Adrenal gland (tissue), 12 donors: Measurements from ENCODE around the gene FXYD2. TPM values are rescaled to one million over a fixed set of nuclear protein-coding genes. Genes with fewer than 3 reads are reported as not detected.

Experiments
- DNase-seq, 7 donors: peaks; one replicate each; pipeline ENCODE4 v3.0.0-alpha.2; 2019 to 2020
- H3K27ac ChIP-seq, 5 donors: fragments of 200-600 bp; sonication (generic) in 4 of 5; 1 replicate in 3 of 5; 2 replicates in 2 of 5; pipeline versions ENCODE4 v1.5.1 to v1.8.0; 2016 to 2020; ENCODE audit warnings: mild to moderate bottlenecking in 1 of 5
- H3K27me3 ChIP-seq: fragments of 200-600 bp; 2 replicates; pipeline ENCODE4 v1.8.0; 2021
- H3K36me3 ChIP-seq, 2 donors: fragments of 200-600 bp; replicated peaks in 1 of 2; 1 replicate in 1 of 2; 2 replicates in 1 of 2; pipeline versions ENCODE4 v1.5.1 to v1.8.0; 2018 to 2022
- H3K4me1 ChIP-seq, 2 donors: fragments of 200-600 bp; replicated peaks in 1 of 2; 1 replicate in 1 of 2; 2 replicates in 1 of 2; pipeline versions ENCODE4 v1.5.1 to v1.8.0; 2018 to 2021
- H3K4me3 ChIP-seq, 4 donors: fragments of 200-600 bp; sonication (generic) in 3 of 4; one replicate each; pipeline ENCODE4 v1.5.1; 2016 to 2018
- H3K9me3 ChIP-seq, 3 donors: fragments of 200-600 bp; sonication (generic) in 1 of 3; replicated peaks in 1 of 3; 1 replicate in 2 of 3; 2 replicates in 1 of 3; pipeline versions ENCODE4 v1.5.1 to v1.8.0; 2016 to 2021
- CTCF ChIP-seq, 6 experiments: fragments of 450-650 bp in 4 of 6; fragments of 200-600 bp in 2 of 6; sonication (generic) in 1 of 6; IDR thresholded peaks; 1 replicate in 5 of 6; 2 replicates in 1 of 6; pipeline versions ENCODE4 v1.5.1 to v1.8.0; 2016 to 2021; ENCODE audit warnings: antibody characterized with exemption in 6 of 6, mild to moderate bottlenecking in 2 of 6, moderate library complexity in 1 of 6
- POLR2A ChIP-seq, 2 donors: fragments of 450-650 bp; IDR thresholded peaks; one replicate each; pipeline ENCODE4 v1.6.1; 2017; ENCODE audit warnings: antibody characterized with exemption in 2 of 2, mild to moderate bottlenecking in 2 of 2, moderate library complexity in 1 of 2
- WGBS, 4 donors: extraction: QIAGEN DNeasy Blood & Tissue Kit in 2 of 4; methylation state at CpG; one replicate each; pipeline versions ENCODE4 v1.1.5 to v1.1.7; 2013 to 2017; 5-methylcytosine and 5-hydroxymethylcytosine counted together
- intact Hi-C, 2 donors: fragments of 100-400 bp; cut with DNase I; formaldehyde crosslinking; loops; one replicate each; pipeline versions ENCODE4 v1.14.1 to v1.15.0; 2022 to 2023
- polyA plus RNA-seq, 3 donors: library from polyadenylated mRNA; stranded (reverse); fragments of 200-250 nt in 2 of 3; fragments of 350-450 nt in 1 of 3; fragmentation: Illumina TruSeq in 1 of 3; extraction: RNeasy Lipid Tissue Mini Kit (QIAGEN cat#74804) in 1 of 3; gene quantifications; one replicate each; pipeline ENCODE4 v1.2.3, GENCODE V29; 2013 to 2014
- total RNA-seq, 9 donors: library from RNA; depleted of rRNA in 4 of 9; stranded (reverse); fragments of >200 nt in 4 of 9; fragments of 120-200 nt in 1 of 9; fragmentation: NEBNext Ultra II Directional in 1 of 9; extraction: Animal tissue kit (Norgen Biotek cat#: 25700) in 1 of 9; gene quantifications; one replicate each; pipeline versions ENCODE4 v1.1.0 to v1.2.4, GENCODE V29; 2013 to 2023
- donor health status: healthy with polysubstance abuse.
- donor health status: Bipolar disorder and iron deficiency.
- donor health status: DM: yes; HTN: yes; CAD: no.
- donor health status: DM: no; HTN: no; CAD: no.
- donor health status: DM: no; HTN: no; CAD: no.
- donor health status: DM: yes; HTN: yes; CAD: no.

FXYD2 gene
- total and polyA plus RNA-seq, 12 donors, result 0.27 to 11.3 (median 2.7) TPM; not detected in 2

GRCh38 chr11:117807482-117808327 lies 16.8 kb downstream of the FXYD2 start:
- intact Hi-C loops, result loop anchor here in 1 of 2 donors (5.0 kb wide), 2 partner anchors 245 to 380 kb away; no protein-coding TSS in a partner anchor
- H3K9me3 ChIP-seq, result no peaks in the 10 kb centered on the region
- peak; percentile 92 to 97 (median 93) for TF ChIP-seq CTCF (IDR thresholded peaks at IDR 0.05)
- TF ChIP-seq POLR2A (IDR thresholded peaks at IDR 0.05), result no peak
- H3K4me1 ChIP-seq, result peaks cover 0 to 3% of the 10 kb centered on the region in 2 donors
- no peak overlapping the region for H3K27ac ChIP-seq
- peak; percentile 61 to 95 (median 86) for DNase-seq
- H3K27me3 ChIP-seq, result no peaks in the 10 kb centered on the region
- no peak overlapping the region for H3K4me3 ChIP-seq
- H3K36me3 ChIP-seq, result no peaks in the 10 kb centered on the region
- WGBS, 4 donors, result 49 to 56% (median 54%) methylated on average over 22 of the region's 22 CpGs

- H3K4me1 ChIP-seq, result peaks cover 0 to 3% of the 10 kb centered on the region in 2 donors
- TF ChIP-seq CTCF (IDR thresholded peaks at IDR 0.05), result no peak
- no peak for TF ChIP-seq POLR2A (IDR thresholded peaks at IDR 0.05)
- peak in 1 of 7 donors; percentile 14 for DNase-seq
- H3K9me3 ChIP-seq, result no peaks in the 10 kb centered on the region
- 50 to 70% (median 69%) methylated on average over 5 of the region's 5 CpGs for WGBS, 4 donors
- H3K4me3 ChIP-seq, result no peak overlapping the region
- intact Hi-C loops, result loop anchor here in 1 of 2 donors (5.0 kb wide), 2 partner anchors 245 to 380 kb away; no protein-coding TSS in a partner anchor
- H3K36me3 ChIP-seq, result no peaks in the 10 kb centered on the region
- no peaks in the 10 kb centered on the region for H3K27me3 ChIP-seq
- H3K27ac ChIP-seq, result no peak overlapping the region
Observed at GRCh38 chr11:117806846-117807245, 17.7 kb downstream of the FXYD2 start.

- Histone ChIP-seq H3K36me3 (no peaks in the 10 kb centered on the region), H3K27me3 (no peaks in the 10 kb centered on the region), H3K27ac (no peak overlapping the region), H3K4me1 (peaks cover 0 to 3% of the 10 kb centered on the region in 2 donors), H3K9me3 (no peaks in the 10 kb centered on the region), H3K4me3 (no peak overlapping the region)
- peak in 1 of 7 donors; percentile 55 for DNase-seq
- intact Hi-C loops, result loop anchor here in 1 of 2 donors (5.0 kb wide), 2 partner anchors 247 to 378 kb away; no protein-coding TSS in a partner anchor
- TF ChIP-seq POLR2A (IDR thresholded peaks at IDR 0.05) (no peak), CTCF (IDR thresholded peaks at IDR 0.05) (no peak)
- 45 to 60% (median 47%) methylated on average over 1 of the region's 1 CpG for WGBS, 4 donors
Observed at GRCh38 chr11:117805045-117805444, 19.5 kb downstream of the FXYD2 start.

GRCh38 chr11:117803896-117804295 lies 20.6 kb downstream of the FXYD2 start:
- TF ChIP-seq CTCF (IDR thresholded peaks at IDR 0.05), result no peak
- TF ChIP-seq POLR2A (IDR thresholded peaks at IDR 0.05), result no peak
- Histone ChIP-seq H3K27ac (no peak overlapping the region), H3K4me3 (no peak overlapping the region), H3K9me3 (no peaks in the 10 kb centered on the region), H3K27me3 (no peaks in the 10 kb centered on the region), H3K36me3 (no peaks in the 10 kb centered on the region), H3K4me1 (peaks cover 0 to 3% of the 10 kb centered on the region in 2 donors)
- DNase-seq, result no peak
- WGBS, 4 donors, result 93 to 98% (median 95%) methylated on average over 5 to 8 of the region's 8 CpGs
- intact Hi-C loops, result no loop called here
